H1 (cell line): ENCODE results near the gene TMED10. TPM values are rescaled to one million over a fixed set of nuclear protein-coding genes. Genes with fewer than 3 reads are reported as not detected.

Source experiments
- CTCF ChIA-PET: fragments of 300-600 bp; sonication (Branson Sonifier 250); formaldehyde crosslinking; loops from one replicate; lab custom pipeline; 2021; ENCODE audit not compliant: partially characterized antibody; lab: Charles Lee
- POLR2A ChIA-PET: fragments of 300-600 bp; sonication (Branson Sonifier 250); formaldehyde crosslinking; loops from one replicate; lab custom pipeline; 2021; ENCODE audit warnings: inconsistent platforms; ENCODE audit not compliant: partially characterized antibody; lab: Charles Lee
- DNase-seq, 2 experiments: peaks; one replicate each; pipeline versions ENCODE4 v3.0.0 to v3.0.0-alpha.2; 2010 to 2022; ENCODE audit warnings: low spot score in 2 of 2, low read depth in 1 of 2, mixed read lengths in 1 of 2
- FAIRE-seq: peaks from 2 replicates; lab custom pipeline; 2011; peaks lifted over from hg19 to GRCh38; lab: Jason Lieb, UNC
- H2AFZ ChIP-seq: 2 replicates; pipeline ENCODE4 v1.8.1; 2012; ENCODE audit warnings: low read length, inconsistent platforms
- H2AK5ac ChIP-seq: 2 replicates; pipeline ENCODE4 v1.6.1; 2013; ENCODE audit warnings: low read depth, low read length
- H2BK120ac ChIP-seq: replicated peaks from 2 replicates; pipeline ENCODE3; 2013; ENCODE audit warnings: low read depth, low read length, inconsistent platforms
- H2BK12ac ChIP-seq: 2 replicates; pipeline ENCODE4 v1.6.1; 2013; ENCODE audit warnings: low read depth, low read length
- H2BK15ac ChIP-seq: 2 replicates; pipeline ENCODE4 v1.6.1; 2013; ENCODE audit warnings: low read length
- H2BK20ac ChIP-seq: 2 replicates; pipeline ENCODE4 v1.6.1; 2013; ENCODE audit warnings: low read length
- H2BK5ac ChIP-seq: 2 replicates; pipeline ENCODE4 v1.6.1; 2013; ENCODE audit warnings: low read depth, low read length
- H3K14ac ChIP-seq: 2 replicates; pipeline ENCODE4 v1.6.1; 2013; ENCODE audit warnings: inconsistent platforms; ENCODE audit not compliant: insufficient read length
- H3K18ac ChIP-seq: 2 replicates; pipeline ENCODE4 v1.6.1; 2013; ENCODE audit warnings: low read length; ENCODE audit errors: extremely low read depth
- H3K23ac ChIP-seq: 2 replicates; pipeline ENCODE4 v1.6.1; 2013; ENCODE audit warnings: inconsistent platforms; ENCODE audit not compliant: insufficient read length
- H3K23me2 ChIP-seq: 2 replicates; pipeline ENCODE4 v1.6.1; 2013; ENCODE audit warnings: low read depth, low read length
- H3K27ac ChIP-seq: 2 replicates; pipeline ENCODE4 v1.6.1; 2011; ENCODE audit warnings: low read depth, low read length, inconsistent platforms
- H3K27me3 ChIP-seq, 4 experiments: replicated peaks in 1 of 4; 1 replicate in 1 of 4; 2 replicates in 3 of 4; pipeline versions ENCODE4 v1.6.1 to v1.8.1; 2011 to 2013; ENCODE audit warnings: low read length in 3 of 4, mild to moderate bottlenecking in 3 of 4, inconsistent platforms in 2 of 4, mixed read lengths in 2 of 4, moderate library complexity in 1 of 4; ENCODE audit not compliant: control insufficient read depth in 3 of 4, insufficient read depth in 3 of 4; ENCODE audit errors: extremely low read depth in 1 of 4
- H3K36me3 ChIP-seq, 4 experiments: 2 replicates each; pipeline versions ENCODE4 v1.6.1 to v1.8.1; 2011 to 2013; ENCODE audit warnings: mild to moderate bottlenecking in 4 of 4, low read length in 3 of 4, moderate library complexity in 2 of 4, control low read depth in 1 of 4, inconsistent platforms in 1 of 4; ENCODE audit not compliant: insufficient read depth in 4 of 4, control insufficient read depth in 2 of 4
- H3K4ac ChIP-seq: replicated peaks from 2 replicates; pipeline ENCODE3; 2013; ENCODE audit warnings: low read length, low read depth, mixed read lengths, inconsistent platforms; ENCODE audit not compliant: insufficient read length
- H3K4me1 ChIP-seq, 4 experiments: replicated peaks in 1 of 4; 1 replicate in 1 of 4; 2 replicates in 3 of 4; pipeline versions ENCODE4 v1.6.1 to v1.8.1; 2011 to 2013; ENCODE audit warnings: low read length in 3 of 4, inconsistent platforms in 2 of 4, mixed read lengths in 1 of 4; ENCODE audit not compliant: insufficient read depth in 4 of 4, control insufficient read depth in 3 of 4
- H3K4me2 ChIP-seq, 2 experiments: 2 replicates each; pipeline versions ENCODE4 v1.6.1 to v1.8.1; 2011 to 2013; ENCODE audit warnings: low read depth in 2 of 2, low read length in 2 of 2, control low read depth in 1 of 2, inconsistent platforms in 1 of 2, mild to moderate bottlenecking in 1 of 2; ENCODE audit not compliant: insufficient read depth in 1 of 2
- H3K4me3 ChIP-seq, 4 experiments: fragments of 200-600, 300-600 bp in 1 of 4; sonication (generic), shearing (Covaris generic), sonication (Bioruptor Twin) in 1 of 4; 2 replicates each; pipeline versions ENCODE4 v1.5.1 to v1.8.1; 2011 to 2016; ENCODE audit warnings: low read length in 4 of 4, low read depth in 3 of 4, control low read depth in 2 of 4, inconsistent platforms in 2 of 4, mild to moderate bottlenecking in 2 of 4, mixed read lengths in 1 of 4, moderate library complexity in 1 of 4; ENCODE audit not compliant: insufficient read depth in 2 of 4; ENCODE audit errors: extremely low read depth in 1 of 4
- H3K56ac ChIP-seq: replicated peaks from 2 replicates; pipeline ENCODE3; 2013; ENCODE audit warnings: low read depth, mild to moderate bottlenecking, mixed read lengths, low read length, inconsistent platforms; ENCODE audit not compliant: insufficient read length
- H3K79me1 ChIP-seq: 2 replicates; pipeline ENCODE4 v1.6.1; 2013; ENCODE audit warnings: low read depth, low read length, control low read depth
- H3K79me2 ChIP-seq, 2 experiments: 2 replicates each; pipeline versions ENCODE4 v1.6.1 to v1.8.1; 2012 to 2013; ENCODE audit warnings: low read length in 2 of 2, mild to moderate bottlenecking in 2 of 2, inconsistent platforms in 1 of 2; ENCODE audit not compliant: insufficient read depth in 2 of 2, control insufficient read depth in 1 of 2
- H3K9ac ChIP-seq, 4 experiments: replicated peaks in 1 of 4; 1 replicate in 1 of 4; 2 replicates in 3 of 4; pipeline versions ENCODE4 v1.6.1 to v1.8.1; 2011 to 2013; ENCODE audit warnings: low read depth in 3 of 4, low read length in 3 of 4, control low read depth in 2 of 4, mild to moderate bottlenecking in 2 of 4, moderate library complexity in 2 of 4, inconsistent platforms in 1 of 4; ENCODE audit errors: extremely low read depth in 1 of 4
- H3K9me3 ChIP-seq, 2 experiments: 2 replicates each; pipeline versions ENCODE4 v1.6.1 to v1.8.1; 2012 to 2013; ENCODE audit warnings: mild to moderate bottlenecking in 2 of 2, moderate library complexity in 2 of 2, control low read depth in 1 of 2, inconsistent platforms in 1 of 2, low read depth in 1 of 2, low read length in 1 of 2, mixed read lengths in 1 of 2; ENCODE audit not compliant: insufficient read depth in 2 of 2
- H4K20me1 ChIP-seq, 2 experiments: replicated peaks in 1 of 2; 2 replicates each; pipeline versions ENCODE3 to v1.8.1; 2011 to 2013; ENCODE audit warnings: inconsistent platforms in 2 of 2, low read length in 2 of 2, mild to moderate bottlenecking in 1 of 2; ENCODE audit not compliant: insufficient read depth in 2 of 2, control insufficient read depth in 1 of 2
- H4K5ac ChIP-seq: 2 replicates; pipeline ENCODE4 v1.6.1; 2013; ENCODE audit warnings: low read length, low read depth, mixed read lengths, inconsistent platforms; ENCODE audit not compliant: insufficient read length
- H4K8ac ChIP-seq: 2 replicates; pipeline ENCODE4 v1.8.0; 2013; ENCODE audit warnings: mild to moderate bottlenecking, moderate library complexity, low read length, inconsistent platforms; ENCODE audit not compliant: insufficient read depth; ENCODE audit errors: extremely low read depth
- H4K91ac ChIP-seq: replicated peaks from 2 replicates; pipeline ENCODE3; 2013; ENCODE audit warnings: low read length, mixed read lengths, inconsistent platforms; ENCODE audit not compliant: insufficient read length
- CHD2 ChIP-seq: IDR thresholded peaks from 2 replicates; pipeline ENCODE4 v1.6.1; 2012; ENCODE audit warnings: low read length, improper control_type of control experiment
- CREB1 ChIP-seq: IDR thresholded peaks from 2 replicates; pipeline ENCODE4 v1.6.1; 2012; ENCODE audit warnings: inconsistent platforms
- EP300 ChIP-seq, 2 experiments: IDR thresholded peaks; 1 replicate in 1 of 2; 2 replicates in 1 of 2; pipeline ENCODE4 v1.6.1; 2011 to 2012; ENCODE audit warnings: low read depth in 2 of 2, low read length in 2 of 2, mild to moderate bottlenecking in 2 of 2, borderline replicate concordance in 1 of 2, inconsistent platforms in 1 of 2, moderate library complexity in 1 of 2
- GABPA ChIP-seq: IDR thresholded peaks from 2 replicates; pipeline ENCODE4 v1.6.1; 2011; ENCODE audit warnings: mild to moderate bottlenecking, low read length, moderate library complexity, borderline replicate concordance; ENCODE audit not compliant: insufficient read depth
- NRF1 ChIP-seq: IDR thresholded peaks from 2 replicates; pipeline ENCODE4 v1.6.1; 2011; ENCODE audit warnings: mild to moderate bottlenecking, low read depth, low read length, improper control_type of control experiment
- RBBP5 ChIP-seq: IDR thresholded peaks from 2 replicates; pipeline ENCODE4 v1.7.1; 2012; ENCODE audit warnings: low read depth, mild to moderate bottlenecking, inconsistent platforms, low read length, moderate library complexity, borderline replicate concordance
- RXRA ChIP-seq: IDR thresholded peaks from 2 replicates; pipeline ENCODE4 v1.6.1; 2011; ENCODE audit warnings: low read depth, mild to moderate bottlenecking, low read length, moderate library complexity; ENCODE audit not compliant: insufficient read depth
- TAF1 ChIP-seq: IDR thresholded peaks from 2 replicates; pipeline ENCODE4 v1.6.1; 2011; ENCODE audit warnings: mild to moderate bottlenecking, low read depth, low read length
- YY1 ChIP-seq: IDR thresholded peaks from 2 replicates; pipeline ENCODE4 v1.6.1; 2011; ENCODE audit warnings: low read depth, mild to moderate bottlenecking, low read length
- WGBS, 2 experiments: shearing (Covaris generic) in 1 of 2; methylation state at CpG; one replicate each; pipeline versions ENCODE4 v1.1.6 to v1.1.7; 2013 to 2015; ENCODE audit warnings: low lambda C conversion rate in 2 of 2, mixed read lengths in 2 of 2, inconsistent platforms in 1 of 2, low coverage in 1 of 2, missing lambda C conversion rate in 1 of 2; ENCODE audit not compliant: insufficient replicate concordance in 2 of 2, insufficient coverage in 1 of 2, insufficient read length in 1 of 2; ENCODE audit errors: extremely low coverage in 1 of 2, missing lambda C conversion rate in 1 of 2; 5-methylcytosine and 5-hydroxymethylcytosine counted together
- polyA plus RNA-seq, 7 experiments: library from polyadenylated mRNA; depleted of rRNA in 3 of 7; stranded (reverse) in 5 of 7; unstranded in 2 of 7; fragments of >200 nt in 5 of 7; fragments of 200-250 nt in 2 of 7; gene quantifications; 1 replicate in 5 of 7; 2 replicates in 1 of 7; 4 replicates in 1 of 7; pipeline versions ENCODE4 v1.2.1 to v1.2.3, GENCODE V29; 2011 to 2013; ENCODE audit warnings: missing spikeins in 2 of 7, mixed read lengths in 2 of 7
- total RNA-seq: library from RNA; stranded (reverse); fragmentation: NEBNext Ultra II Directional; extraction: Animal tissue kit (Norgen Biotek cat#: 25700); gene quantifications from 2 replicates; pipeline ENCODE4 v1.2.1, GENCODE V29; 2021
- TF ChIP-seq, protein P1 (sequence below): IDR thresholded peaks from 2 replicates; pipeline ENCODE4 v1.6.1; 2011; ENCODE audit warnings: low read length, improper control_type of control experiment
- TF ChIP-seq, protein P2 (sequence below): IDR thresholded peaks from 2 replicates; pipeline ENCODE4 v1.6.1; 2011; ENCODE audit warnings: low read depth, mild to moderate bottlenecking, low read length; ENCODE audit not compliant: insufficient read depth

The TMED10 gene
- total and polyA plus RNA-seq, 2 of the 8 experiments (the other 6 are each of a cell fraction or from before 2014, with no cell fraction given), result 218 to 250 TPM

DNA sequence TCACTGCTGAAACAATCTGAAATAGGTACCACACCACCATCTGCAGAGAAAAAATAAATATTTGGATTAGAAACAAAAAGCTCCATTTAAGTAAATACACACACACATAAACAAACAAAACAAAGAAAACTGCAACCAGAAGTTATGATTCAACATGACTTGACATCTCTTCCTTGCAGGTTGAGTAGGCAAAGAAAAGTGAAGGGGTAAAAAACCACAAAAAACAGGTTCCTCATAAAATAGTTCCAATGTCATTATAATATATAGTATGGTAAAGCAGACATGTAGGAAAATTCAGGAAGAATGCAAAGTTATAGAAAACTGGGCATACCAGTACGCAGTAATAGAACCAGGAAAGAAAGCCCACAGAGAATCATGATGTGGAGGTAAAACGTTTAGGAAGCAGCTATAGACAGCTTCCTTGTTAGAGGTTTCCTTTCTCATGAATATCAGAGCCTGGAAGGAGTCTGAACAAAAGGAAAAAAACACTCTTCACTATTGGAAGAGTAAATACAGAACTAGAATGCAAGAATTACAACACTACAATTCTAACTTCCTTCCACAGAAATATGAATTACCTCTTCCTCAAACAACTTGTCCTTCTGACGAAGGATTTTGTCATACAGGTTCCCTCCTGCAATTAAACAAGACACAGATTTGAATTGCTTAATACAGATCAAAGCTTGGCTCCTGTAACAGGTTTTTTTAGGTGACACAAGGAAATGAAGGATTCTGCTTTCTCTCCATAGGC lies 55.7 kb downstream of the TMED10 start:
- Histone ChIP-seq H3K56ac (no peak overlapping the region), H2BK12ac (no peak overlapping the region), H2BK120ac (no peak overlapping the region), H3K18ac (no peak overlapping the region), H3K4ac (no peak overlapping the region), H3K9ac (no peak overlapping the region), H2AK5ac (no peak overlapping the region), H3K14ac (no peak overlapping the region), H3K79me1 (no peaks in the 10 kb centered on the region; the same call in none of the 2 replicates), H2BK15ac (no peak overlapping the region), H3K79me2 (peaks cover 0 to 4% of the 10 kb centered on the region in 2 experiments; a peak in 2 of 4 replicates), H3K27ac (no peak overlapping the region), H3K23me2 (no peaks in the 10 kb centered on the region), H4K5ac (no peak overlapping the region), H2BK20ac (no peak overlapping the region), H3K27me3 (no peaks in the 10 kb centered on the region), H4K20me1 (no peaks in the 10 kb centered on the region), H3K4me2 (no peak overlapping the region), H3K9me3 (no peaks in the 10 kb centered on the region), H4K91ac (no peak overlapping the region), H4K8ac (no peak overlapping the region), H3K23ac (no peak overlapping the region), H3K36me3 (peaks cover 8 to 24% (median 15%) of the 10 kb centered on the region in 4 experiments), H2BK5ac (no peak overlapping the region), H2AFZ (no peak overlapping the region), H3K4me3 (no peak overlapping the region), H3K4me1 (no peaks in the 10 kb centered on the region)
- FAIRE-seq (no peak), DNase-seq (no peak)
- CTCF ChIA-PET, result interaction anchor here (0.8 to 0.9 kb wide), 3 partner anchors 17 to 1201 kb away, joined by 3 to 4 read pairs (median 3); no protein-coding TSS in a partner anchor
- 89% methylated on average over 3 of the region's 3 CpGs; no CpG with 5 or more reads in 1 of the 2 experiments for WGBS, 2 experiments
- POLR2A ChIA-PET, result interaction anchor here (1.0 kb wide), 1 partner anchor 13 kb away, joined by 3 read pairs; no protein-coding TSS in a partner anchor
- TF ChIP-seq CREB1 (no peak), TAF1 (no peak), YY1 (no peak), RBBP5 (no peak), EP300 (IDR thresholded peaks at IDR 0.05; ENCODE audit: borderline replicate concordance in 1 of 2, low read depth in 2 of 2, low read length in 2 of 2) (no peak), CHD2 (no peak), GABPA (no peak), NRF1 (no peak), RXRA (no peak)
- TF ChIP-seq, protein P1, sequence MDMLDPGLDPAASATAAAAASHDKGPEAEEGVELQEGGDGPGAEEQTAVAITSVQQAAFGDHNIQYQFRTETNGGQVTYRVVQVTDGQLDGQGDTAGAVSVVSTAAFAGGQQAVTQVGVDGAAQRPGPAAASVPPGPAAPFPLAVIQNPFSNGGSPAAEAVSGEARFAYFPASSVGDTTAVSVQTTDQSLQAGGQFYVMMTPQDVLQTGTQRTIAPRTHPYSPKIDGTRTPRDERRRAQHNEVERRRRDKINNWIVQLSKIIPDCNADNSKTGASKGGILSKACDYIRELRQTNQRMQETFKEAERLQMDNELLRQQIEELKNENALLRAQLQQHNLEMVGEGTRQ, result no peak
- TF ChIP-seq, protein P2, sequence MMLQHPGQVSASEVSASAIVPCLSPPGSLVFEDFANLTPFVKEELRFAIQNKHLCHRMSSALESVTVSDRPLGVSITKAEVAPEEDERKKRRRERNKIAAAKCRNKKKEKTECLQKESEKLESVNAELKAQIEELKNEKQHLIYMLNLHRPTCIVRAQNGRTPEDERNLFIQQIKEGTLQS, result no peak
